Cerebellar cortex (tissue), 1 donor: Measurements from ENCODE around the gene TRRAP.

Experiments
- DNase-seq: peaks from one replicate; pipeline ENCODE4 v3.0.0-alpha.2; 2015; ENCODE audit warnings: low spot score

Gene TRRAP

GRCh38 chr7:98949336-98950044 is 71.2 kb downstream of the TRRAP start:
- DNase-seq = peak; percentile 20

DNA sequence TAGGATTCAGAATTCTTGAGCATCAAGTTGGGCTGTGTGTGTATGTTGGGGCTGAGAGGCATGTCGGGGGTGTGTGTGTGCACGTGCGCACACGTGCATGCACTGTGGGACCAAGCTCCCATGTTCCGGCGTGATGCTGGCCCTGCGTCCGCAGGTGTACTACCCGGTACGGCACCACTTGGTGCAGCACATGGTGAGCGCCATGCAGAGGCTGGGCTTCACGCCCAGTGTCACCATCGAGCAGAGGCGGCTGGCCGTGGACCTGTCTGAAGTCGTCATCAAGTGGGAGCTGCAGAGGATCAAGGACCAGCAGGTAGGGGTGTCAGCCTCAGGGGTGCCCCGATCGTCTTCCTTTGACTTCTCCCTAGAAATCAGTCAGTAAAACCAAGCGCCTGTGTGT is 77.7 kb downstream of the TRRAP start:
- no peak for DNase-seq

GRCh38 chr7:98956469-98956868 is 78.1 kb downstream of the TRRAP start:
- no peak for DNase-seq

GRCh38 chr7:98956937-98957336 is 78.6 kb downstream of the TRRAP start:
- no peak for DNase-seq

GRCh38 chr7:98957766-98958165 is 79.4 kb downstream of the TRRAP start:
- no peak for DNase-seq

GRCh38 chr7:98958968-98959367 is 80.6 kb downstream of the TRRAP start:
- no peak for DNase-seq

DNA sequence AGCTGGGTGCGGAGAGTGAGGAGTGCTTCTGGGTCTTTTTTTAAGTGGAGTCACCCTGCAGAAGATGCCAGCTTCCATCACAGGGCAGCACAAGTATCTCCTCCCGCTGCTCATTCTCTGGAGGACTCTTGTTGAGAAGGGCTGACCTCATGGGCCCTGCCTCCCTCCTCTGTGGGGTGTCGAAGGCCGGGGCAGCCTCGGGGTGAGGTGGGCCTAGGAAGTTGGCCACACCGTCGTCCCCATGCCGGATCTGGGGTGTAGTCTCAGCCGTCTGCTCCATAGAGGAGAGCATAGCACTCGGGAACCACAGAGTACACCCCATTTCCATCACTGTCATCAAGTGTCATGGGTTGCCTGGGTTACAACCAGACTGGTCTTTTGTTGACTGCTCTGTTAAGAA is 85.0 kb downstream of the TRRAP start:
- no peak for DNase-seq

DNA sequence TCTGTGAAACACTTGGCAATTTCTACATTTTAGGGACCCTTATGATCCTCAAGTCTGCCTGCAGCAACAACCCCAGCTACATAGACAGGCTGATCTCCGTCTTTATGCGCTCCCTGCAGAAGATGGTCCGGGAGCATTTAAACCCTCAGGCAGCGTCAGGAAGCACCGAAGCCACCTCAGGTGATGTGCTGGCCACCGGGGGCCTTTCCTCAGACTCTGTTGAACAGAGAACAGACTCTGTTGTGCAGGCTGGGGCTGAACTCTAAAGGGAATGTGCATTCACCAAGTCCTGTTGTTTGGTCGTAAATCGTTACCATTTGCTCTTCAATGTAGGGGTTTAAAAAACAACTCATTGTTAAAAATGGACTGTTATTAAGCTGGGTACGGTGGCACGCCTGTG is 86.3 kb downstream of the TRRAP start:
- no peak for DNase-seq

- DNase-seq = no peak
These were observed 90.3 kb downstream of the TRRAP start for GRCh38 chr7:98968621-98969020.

GRCh38 chr7:98969386-98969785 is 91.1 kb downstream of the TRRAP start:
- no peak for DNase-seq

GRCh38 chr7:98970016-98970615 is 91.8 kb downstream of the TRRAP start:
- DNase-seq = no peak

DNA sequence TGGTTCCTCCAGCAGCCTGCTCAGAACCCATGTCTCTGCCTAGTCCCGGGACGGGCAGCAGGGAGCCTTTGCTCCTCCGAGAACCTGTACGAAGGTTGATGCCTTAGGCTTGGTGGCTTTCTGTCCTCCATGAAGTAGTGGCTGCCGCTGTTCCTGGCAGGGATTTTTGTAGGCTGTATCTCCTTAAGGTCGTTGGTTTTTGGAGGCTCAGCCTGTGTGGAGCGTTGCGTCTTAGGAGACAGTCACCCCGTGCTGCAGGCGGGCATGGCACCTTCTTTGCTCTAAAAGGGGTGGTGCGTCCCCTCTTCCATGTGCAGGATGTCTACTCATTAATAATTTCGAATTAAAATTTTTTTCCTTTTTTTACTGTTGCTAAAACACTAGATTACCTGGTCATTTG is 92.5 kb downstream of the TRRAP start:
- DNase-seq = no peak

DNA sequence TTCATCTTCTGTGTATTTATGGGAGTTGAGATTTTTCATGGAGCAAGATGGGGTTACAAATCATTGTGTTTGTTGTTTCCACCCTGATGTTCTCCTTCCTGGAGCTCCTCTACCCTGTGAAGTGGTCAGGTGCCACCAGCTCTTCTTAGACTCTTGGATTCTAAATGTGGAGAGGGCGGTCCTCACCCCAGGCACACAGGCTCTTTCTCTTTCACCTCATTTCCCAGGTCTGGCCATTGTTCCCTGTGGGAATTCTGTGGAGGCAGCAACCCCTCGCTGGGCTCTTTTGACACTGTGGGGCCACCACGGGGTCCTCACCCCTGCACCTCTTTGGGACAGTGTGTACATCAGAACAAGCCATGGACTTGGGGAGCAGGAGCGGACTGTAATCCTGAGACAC is 95.9 kb downstream of the TRRAP start:
- DNase-seq = no peak

DNA sequence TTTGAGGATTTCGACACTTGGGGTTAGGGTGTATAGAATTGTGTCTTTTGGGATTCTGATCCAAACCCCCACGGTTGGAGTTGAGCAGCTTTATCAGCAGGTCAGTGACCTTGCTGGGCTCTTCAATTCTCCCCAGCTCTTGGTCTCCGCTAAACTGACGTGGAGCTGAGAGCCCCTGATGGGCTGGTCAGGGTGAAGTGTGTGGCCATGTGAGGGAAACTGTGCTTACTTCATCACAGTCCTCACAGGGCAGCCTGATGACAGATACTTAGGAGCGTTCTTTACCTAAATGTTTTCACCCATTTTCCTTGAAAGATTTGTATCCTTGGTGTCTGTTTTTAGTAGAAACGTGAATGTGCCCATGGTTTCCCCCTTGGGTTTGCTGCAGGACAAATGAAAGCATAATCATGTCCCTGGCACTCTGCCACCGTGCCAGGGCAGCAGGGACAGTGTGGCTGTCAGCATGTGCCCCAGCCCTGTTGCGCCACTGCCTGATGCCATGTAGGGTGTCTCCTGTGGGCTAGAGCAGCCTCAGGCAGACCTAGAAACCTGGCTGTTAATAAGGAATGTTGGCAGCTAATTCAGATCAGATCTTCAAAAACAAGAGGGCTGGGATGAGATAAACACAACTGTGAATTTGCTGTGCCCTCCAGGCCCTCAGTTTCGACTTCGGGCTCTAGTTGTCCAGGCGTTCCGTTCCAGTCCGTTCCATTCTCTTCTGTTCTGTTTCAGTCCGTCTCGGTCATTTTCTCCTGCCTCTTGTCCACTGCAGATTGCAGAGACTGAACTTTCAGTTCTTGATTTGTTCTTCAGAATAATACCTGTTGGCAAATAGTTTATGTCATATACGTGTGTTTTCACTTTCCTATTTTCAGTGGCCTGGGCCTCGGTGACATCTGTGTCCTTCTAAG is 96.8 kb downstream of the TRRAP start:
- DNase-seq = peak; percentile 71

GRCh38 chr7:98976396-98977185 is 98.3 kb downstream of the TRRAP start:
- no peak for DNase-seq

- DNase-seq = no peak
These were observed 100.3 kb downstream of the TRRAP start for GRCh38 chr7:98978672-98979071.

- peak; percentile 82 for DNase-seq
These were observed 103.4 kb downstream of the TRRAP start for GRCh38 chr7:98981701-98982100.

- no peak for DNase-seq
These were observed 104.4 kb downstream of the TRRAP start for GRCh38 chr7:98982686-98983085.

DNA sequence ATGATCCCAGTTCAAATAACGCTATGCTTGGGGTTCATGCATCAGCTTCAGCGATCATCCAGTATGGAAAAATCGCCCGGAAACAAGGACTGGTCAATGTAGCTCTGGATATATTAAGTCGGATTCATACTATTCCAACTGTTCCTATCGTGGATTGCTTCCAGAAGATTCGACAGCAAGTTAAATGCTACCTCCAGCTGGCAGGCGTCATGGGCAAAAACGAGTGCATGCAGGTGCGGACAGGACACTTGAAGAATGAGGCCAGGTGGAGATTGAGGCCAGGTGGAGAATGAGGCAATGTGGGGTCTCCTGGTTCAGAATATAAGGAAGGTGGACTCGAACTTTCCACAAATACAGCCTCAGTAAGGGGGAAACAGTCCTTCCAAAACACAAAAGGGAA is 105.8 kb downstream of the TRRAP start:
- DNase-seq = no peak

- DNase-seq = no peak
These were observed 107.1 kb downstream of the TRRAP start for GRCh38 chr7:98985406-98985805.

DNA sequence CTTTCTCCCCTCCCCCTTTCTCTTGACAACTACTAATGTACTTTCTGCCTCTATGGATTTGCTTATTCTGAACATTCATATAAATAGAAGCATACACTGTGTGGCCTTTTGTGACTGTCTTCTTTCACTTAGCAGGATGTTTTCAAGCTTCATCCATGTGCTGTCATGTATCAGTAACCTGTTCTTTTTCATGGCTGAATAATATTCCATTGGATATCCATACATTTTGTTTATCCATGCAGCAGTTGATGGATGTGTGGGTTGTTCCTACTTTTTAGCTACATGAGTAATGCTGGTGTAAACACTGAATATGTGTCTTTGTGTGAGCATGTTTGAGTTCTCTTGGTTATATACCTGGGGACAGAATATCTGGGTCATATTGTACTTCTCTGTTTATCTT is 107.6 kb downstream of the TRRAP start:
- DNase-seq = no peak

DNA sequence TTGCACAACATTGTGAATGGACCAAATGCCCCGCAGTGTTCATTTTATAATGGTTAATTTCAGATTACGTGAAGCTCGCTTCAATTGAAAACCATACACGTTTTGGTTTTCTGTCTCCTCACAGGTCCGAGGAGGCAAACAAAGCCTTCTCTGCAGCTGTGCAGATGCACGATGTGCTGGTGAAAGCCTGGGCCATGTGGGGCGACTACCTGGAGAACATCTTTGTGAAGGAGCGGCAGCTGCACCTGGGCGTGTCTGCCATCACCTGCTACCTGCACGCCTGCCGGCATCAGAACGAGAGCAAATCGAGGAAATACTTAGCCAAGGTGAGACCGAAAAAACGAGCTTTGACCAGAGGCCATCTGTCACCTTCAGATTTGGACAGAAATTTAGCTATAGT is 110.3 kb downstream of the TRRAP start:
- no peak for DNase-seq
